ENCODE results near the gene STYXL1.

The STYXL1 gene

DNA sequence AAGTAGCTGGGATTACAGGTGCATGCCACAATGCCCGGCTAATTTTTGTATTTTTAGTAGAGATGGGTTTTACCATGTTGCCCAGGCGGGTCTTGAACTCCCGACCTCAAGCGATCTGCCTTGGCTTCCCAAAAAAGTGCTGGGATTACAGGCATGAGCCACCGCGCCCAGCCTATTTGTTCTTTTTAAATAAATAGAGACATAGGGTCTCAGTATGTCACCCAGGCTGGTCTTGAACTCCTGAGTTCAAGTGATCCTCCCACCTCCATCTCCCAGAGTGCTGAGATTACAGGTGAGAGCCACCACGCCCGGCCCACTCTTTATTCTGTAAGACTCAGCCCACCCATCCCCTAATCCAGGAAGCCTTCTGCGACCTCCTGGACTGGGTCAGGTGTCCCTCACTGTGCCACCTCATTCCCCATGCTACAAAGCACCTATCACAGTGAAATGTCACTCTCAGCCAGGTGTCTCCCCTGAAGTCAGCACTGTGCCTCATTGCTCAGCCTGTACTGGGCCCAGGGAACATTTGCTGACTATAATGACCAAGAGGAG lies 56.2 kb downstream of the STYXL1 start:
- no peak for DNase-seq

DNA sequence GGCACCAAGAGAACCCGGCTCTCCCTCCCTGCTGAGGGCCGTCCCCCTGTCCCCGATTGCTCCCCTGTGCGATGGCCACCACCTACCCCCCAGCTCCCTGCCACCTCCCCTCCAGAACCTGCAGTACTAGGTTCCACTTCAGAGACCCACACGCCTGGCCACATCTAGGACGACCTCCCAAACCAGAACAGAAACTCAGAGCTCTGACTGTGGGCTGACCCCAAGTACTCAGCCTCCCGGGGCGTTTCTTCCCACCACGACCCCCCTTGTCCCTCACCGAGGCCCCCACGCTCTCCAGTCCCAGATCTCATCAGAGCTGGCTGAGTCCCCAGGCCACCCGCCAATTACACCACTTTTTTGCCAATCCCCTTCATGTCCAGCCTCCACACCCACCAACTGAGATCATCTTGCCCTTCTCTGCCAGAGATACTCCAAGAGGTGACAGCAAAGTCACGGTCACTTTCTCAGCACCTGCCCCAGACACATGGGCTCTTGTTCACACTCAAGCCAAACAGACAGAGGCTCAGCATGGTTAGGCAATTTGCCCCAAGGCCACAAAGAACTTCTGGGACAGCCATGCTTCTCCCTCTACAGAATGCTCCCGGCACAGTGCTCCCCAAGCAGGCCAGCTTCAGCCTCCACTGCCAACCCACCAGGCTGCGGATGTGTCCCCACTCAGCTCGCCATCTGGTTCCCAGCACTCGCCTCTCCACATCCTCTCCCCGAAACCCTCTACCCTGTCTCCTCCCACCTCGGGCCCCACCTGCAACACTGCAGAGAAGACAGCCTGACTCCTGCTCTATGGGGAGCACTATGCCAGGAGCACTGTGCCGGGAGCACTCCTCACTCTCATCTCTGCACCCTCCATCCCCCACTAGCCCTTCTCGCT lies 58.1 kb downstream of the STYXL1 start:
- no peak for DNase-seq

DNA sequence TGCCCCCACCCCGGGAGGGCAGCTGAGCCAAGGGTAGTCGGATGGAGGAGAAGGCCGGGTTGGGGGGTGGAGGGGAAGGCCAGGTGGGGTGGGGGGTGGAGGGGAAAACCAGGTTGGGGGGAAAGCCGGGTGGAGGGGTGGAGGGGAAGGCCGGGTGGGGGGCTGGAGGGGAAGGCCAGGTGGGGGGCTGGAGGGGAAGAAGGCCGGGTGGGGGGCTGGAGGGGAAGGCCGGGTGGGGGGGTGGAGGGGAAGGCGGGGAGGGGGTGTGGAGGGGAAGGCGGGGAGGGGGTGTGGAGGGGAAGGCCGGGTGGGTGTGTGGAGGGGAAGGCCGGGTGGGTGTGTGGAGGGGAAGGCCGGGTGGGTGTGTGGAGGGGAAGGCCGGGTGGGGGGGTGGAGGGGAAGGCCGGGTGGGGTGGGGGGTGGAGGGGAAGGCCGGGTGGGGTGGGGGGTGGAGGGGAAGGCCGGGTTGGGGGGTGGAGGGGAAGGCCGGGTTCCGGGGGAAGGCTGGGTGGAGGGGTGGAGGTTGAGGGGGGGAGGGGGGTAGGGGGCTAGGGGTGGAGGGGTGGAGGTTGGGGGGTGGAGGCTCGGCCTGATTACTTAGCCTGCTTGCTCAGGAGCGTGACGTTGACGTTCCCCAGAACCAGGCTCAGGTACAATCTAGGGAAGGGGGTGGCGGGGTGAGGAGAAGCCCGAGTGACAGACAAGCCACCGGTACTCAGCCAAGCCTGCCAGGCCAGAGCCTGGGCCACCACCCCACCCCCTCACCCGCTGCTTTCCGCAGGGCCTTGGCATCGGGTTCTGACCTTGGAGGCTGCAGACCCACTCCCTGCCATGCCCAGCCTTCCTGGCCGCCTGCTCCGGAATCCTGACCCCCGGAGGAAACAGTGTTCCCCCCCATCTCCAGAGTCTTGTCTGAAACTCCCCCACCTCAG lies 59.0 kb downstream of the STYXL1 start:
- DNase-seq: no peak

DNA sequence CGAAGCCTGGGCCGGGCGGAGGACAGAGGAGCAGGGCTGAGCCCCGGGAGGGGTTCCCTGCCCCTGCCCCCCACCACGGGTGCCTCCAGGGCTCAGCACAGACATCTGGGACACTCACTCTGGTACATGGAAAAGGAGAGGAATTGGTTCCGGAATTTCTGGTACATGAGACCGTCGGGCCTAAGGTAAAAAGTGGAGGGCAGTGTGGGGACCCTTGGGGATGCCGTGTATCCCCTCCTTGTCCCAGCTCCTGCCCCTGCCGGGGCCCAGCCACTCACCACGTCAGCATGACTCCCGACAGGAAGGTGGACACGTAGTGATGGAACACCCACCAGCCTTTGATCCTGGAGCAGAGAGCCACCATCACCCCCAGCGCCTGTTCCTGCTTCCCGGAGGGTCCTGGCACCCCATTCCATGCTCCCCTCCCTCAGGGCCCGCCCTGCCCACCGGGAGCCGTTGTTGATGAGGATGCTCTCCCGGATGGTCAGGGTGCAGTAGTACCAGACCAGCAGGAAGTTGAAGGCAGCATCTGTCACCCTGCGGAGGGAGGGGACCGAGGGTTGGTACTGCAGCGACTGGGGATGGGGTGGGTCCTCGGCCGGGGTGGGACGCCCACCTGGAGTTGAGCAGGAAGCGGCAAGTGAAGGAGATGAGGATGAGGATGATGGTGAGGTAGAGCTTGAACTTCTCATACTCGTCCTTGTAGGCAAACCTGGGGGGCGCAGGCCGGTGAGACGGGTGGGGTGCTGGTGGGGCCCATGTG lies 59.8 kb downstream of the STYXL1 start:
- DNase-seq: no peak

DNA sequence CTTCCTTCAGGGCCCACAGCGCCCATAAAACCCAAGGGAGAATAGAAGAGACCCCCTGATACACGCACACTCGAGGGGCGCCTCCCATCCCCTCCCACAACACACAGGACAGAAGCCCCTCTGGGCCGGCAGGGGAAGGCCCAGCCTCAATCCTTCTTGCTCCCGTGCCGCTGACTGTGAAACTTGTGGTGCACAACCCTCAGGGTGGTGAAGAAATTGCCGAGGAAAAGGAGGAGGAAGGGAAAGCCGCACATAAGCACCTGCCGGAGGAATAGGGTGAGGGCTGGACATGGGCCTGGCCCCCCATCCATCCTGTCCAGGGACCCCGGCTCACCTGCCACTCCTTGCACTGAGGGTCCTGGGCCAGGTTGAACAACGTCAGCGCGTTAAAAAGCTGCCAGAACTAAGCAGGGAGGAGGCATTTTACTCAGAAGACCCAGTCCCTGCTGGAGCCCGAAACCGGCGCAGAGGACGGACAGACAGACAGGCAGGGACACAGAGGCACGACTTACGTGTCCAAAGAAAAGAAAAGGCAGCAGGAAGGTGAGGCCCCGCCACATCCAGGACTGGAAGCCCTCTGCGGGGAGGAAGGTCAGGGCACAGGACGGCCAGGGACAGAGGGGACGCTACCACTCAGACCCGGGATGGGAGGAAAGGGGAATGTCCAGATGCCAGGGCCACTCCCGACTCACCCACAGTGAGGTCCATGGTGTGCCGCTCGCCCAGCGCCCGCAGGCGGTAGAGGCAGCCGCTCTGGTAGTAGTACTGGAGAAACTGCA lies 60.6 kb downstream of the STYXL1 start:
- DNase-seq: no peak

DNA sequence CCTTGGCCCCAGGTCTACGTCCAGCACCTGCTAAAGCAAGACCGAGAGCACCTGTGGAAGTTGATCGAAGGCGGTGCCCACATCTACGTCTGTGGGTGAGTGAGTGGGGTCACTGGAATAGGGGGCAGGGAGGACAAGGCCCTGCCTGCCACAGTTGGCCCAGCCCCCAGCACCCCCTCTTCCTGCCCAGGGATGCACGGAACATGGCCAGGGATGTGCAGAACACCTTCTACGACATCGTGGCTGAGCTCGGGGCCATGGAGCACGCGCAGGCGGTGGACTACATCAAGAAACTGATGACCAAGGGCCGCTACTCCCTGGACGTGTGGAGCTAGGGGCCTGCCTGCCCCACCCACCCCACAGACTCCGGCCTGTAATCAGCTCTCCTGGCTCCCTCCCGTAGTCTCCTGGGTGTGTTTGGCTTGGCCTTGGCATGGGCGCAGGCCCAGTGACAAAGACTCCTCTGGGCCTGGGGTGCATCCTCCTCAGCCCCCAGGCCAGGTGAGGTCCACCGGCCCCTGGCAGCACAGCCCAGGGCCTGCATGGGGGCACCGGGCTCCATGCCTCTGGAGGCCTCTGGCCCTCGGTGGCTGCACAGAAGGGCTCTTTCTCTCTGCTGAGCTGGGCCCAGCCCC lies 61.5 kb downstream of the STYXL1 start:
- DNase-seq: no peak

DNA sequence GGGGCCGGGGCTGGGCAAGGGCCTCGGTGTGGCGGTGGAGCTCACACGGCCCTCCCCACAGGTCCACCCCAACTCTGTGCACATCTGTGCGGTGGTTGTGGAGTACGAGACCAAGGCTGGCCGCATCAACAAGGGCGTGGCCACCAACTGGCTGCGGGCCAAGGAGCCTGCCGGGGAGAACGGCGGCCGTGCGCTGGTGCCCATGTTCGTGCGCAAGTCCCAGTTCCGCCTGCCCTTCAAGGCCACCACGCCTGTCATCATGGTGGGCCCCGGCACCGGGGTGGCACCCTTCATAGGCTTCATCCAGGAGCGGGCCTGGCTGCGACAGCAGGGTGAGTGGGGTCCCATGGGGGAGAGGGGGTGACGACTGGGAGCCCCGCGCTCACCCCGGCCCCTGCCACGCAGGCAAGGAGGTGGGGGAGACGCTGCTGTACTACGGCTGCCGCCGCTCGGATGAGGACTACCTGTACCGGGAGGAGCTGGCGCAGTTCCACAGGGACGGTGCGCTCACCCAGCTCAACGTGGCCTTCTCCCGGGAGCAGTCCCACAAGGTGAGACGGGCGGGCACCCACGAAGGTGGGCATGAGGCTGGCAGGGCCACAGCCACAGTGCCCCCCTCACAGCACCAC lies 62.2 kb downstream of the STYXL1 start:
- DNase-seq: no peak

DNA sequence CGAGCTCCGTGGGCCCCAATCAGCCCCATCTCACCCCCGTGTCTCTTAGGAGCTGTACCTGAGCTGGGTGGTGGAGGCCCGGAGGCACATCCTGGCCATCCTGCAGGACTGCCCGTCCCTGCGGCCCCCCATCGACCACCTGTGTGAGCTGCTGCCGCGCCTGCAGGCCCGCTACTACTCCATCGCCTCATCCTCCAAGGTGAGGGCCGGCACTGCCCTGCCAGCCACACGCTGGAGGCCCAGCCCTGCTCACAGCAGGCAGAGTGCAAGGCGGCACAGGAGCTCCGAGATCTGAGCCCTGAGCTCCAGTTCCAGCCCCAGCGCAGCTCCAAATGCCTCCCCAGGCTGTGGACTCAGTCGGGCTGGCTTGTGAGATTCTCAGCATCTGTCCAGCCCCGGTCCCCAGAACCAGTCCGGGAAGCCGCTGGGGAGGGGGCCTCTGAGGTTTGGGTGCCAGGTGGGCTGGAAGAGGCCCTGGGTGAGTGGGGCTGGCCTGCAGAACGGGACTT lies 62.7 kb downstream of the STYXL1 start:
- no peak for DNase-seq

DNA sequence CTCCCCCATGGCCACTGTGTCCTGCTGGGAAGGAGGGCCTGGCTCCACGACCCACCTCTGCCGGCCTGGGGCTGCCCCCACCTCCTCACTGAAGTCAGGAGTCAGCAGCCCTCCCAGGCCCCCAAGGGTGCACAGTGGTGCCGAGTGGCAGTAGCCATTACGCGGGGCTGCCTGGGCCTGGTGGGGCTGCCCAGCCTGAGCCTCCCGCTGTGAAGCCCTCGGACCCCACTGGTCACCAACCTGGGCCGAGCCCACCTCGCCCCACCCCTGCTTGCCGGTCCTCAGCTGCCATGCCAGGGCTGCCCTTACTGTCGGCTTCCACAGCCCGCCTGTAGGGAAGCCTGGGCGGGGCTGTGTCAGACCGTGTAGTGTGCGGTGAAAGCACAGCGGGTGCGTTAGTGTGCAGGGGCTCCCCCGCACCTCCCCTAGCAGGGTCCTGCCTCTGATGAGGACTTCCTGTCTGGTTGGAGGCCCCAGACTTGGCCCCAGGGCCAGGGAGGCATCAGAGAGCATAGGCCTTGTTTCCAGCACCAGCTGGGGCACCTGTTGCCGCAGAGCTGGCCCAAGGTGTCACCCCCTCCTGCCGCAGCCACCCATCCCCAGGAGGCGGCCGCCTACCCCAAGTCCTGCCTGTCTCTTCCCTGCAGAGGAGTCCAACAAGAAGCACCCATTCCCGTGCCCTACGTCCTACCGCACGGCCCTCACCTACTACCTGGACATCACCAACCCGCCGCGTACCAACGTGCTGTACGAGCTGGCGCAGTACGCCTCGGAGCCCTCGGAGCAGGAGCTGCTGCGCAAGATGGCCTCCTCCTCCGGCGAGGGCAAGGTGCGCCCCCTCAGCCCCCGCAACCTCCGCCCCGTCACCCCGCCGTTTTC lies 63.4 kb downstream of the STYXL1 start:
- DNase-seq: no peak

DNA sequence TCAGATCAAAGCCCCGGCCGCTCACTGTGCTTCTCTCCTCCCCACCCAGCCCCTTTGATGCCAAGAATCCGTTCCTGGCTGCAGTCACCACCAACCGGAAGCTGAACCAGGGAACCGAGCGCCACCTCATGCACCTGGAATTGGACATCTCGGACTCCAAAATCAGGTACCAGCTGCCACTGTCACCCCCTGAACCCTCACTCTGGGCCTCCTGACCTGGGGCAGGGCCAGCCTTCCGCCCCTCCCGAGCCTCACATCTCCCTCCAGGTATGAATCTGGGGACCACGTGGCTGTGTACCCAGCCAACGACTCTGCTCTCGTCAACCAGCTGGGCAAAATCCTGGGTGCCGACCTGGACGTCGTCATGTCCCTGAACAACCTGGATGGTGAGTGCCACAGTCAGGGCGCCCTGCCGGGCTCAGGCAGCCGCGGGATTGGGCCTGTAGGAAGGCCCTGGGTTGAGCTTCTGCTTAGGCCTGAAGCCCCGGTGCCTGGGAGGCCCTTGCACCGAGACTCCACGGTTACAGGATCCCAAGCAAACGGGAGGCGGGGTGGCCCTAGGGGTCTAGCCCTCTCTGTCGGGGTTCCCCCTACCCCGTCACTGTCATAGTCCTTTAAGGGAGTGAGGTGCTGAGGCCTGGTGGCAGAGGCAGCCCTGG lies 64.2 kb downstream of the STYXL1 start:
- DNase-seq: no peak

DNA sequence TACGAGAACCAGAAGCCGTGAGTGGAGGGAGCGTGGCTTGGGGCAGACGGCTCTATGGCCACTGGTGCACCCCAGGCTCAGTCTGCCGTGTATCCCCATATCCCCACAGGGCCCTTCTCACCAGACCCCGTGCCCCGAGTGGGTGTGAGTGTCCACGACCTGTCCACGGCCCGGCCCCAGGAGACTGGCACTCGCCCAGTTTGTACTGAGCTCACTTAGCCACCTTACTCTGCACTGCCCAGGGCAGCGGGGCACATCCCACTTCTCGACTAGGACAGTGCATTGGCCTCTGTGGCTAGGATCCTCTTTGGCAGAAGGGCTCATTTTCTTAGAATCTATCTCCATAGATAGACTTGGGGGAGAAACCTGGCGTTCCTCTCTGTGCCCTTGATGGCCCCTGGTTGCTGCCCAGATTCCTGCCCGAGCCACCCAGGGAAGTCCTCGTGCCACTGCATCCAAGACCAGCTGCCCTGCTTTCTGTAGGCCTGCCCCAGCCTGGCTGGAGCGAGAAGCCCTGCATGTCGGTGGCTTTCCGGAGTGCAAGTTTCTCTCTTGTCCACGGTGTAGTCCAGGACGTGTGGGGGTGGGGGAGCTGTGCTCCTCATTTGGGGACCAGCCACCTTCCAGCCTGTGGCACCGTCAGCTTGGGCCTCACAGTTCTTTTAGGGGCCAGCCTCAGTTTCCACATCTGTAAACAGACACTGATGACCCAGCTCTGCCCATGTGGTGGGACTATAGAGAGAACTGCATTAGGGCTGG lies 65.3 kb downstream of the STYXL1 start:
- DNase-seq: no peak

DNA sequence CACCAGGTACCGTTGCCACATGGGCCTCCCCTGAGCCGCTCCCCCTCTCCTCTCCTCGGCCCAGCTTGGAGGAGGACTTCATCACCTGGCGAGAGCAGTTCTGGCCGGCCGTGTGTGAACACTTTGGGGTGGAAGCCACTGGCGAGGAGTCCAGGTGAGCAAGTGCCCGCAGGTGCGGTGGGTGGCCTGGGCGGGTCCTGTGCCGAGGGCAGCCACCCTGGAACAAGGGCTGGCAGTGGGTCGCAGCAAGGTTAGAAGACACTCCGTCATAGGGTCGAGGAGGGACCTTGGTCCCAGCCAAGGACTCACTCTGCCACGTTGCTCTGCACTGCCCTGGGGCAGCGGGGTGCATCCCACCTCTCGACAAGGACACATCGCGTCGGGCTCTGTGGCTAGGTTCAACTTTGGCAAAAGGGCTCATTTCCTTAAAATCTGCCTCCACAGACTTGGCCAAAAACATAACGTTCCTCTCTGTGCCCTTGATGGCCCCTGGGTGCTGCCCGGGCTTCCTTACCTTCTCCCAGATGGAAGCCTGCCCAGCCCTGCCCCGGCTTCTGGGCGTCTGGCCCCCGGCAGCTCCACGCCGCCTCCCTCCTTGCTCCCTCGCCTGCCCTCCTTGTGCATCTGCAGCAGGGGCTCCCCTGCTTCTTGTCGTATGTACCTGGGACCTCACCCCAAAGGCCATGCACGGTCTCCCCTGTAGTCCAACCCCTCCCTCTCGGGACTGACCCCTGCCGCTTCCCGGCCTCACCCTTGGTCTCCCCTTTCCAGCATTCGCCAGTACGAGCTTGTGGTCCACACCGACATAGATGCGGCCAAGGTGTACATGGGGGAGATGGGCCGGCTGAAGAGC lies 66.1 kb downstream of the STYXL1 start:
- no peak for DNase-seq

DNA sequence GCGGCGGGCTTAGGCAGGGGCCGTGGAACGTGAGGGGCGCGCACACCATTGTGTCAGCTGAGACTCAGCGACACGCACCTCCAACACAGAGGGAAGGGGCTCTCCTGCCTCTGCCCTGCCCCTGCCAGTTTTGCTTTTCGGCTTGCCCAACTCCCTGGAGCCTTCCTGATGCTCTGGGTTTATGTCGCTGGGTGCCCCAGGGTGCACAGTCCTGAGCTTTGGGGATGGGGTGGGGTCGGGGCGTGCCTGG lies 66.7 kb downstream of the STYXL1 start:
- DNase-seq: no peak

DNA sequence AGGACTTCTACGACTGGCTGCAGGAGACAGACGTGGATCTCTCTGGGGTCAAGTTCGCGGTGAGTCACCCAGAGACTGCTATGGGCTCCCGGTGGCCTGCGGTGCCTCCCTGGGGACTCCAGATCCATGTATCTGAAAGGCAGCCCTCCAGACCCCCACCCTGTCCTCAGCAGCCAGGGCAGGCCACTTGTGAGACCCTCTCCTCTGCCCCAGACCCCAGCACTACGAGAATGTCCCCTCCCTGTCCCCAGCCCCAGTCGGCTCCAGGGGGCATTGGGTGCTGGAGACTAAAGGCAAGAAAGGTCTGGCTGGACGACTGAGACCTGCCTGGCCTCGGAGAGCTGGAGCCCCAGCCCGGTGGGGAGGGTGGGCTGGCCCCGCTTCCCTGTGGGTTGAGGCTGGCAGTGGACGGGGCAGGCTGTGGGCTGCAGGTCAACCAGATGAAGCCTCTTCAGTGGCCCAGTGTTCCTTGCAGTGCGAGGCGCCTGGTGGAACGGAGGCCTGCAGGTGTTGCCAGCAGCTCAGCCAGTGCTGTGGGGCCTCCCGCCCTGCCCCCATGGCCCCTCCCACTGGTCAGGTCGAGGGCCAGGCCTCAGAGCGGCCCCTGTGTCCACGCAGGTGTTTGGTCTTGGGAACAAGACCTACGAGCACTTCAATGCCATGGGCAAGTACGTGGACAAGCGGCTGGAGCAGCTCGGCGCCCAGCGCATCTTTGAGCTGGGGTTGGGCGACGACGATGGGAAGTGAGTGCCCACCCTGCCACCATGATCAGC lies 67.2 kb downstream of the STYXL1 start:
- DNase-seq: no peak

DNA sequence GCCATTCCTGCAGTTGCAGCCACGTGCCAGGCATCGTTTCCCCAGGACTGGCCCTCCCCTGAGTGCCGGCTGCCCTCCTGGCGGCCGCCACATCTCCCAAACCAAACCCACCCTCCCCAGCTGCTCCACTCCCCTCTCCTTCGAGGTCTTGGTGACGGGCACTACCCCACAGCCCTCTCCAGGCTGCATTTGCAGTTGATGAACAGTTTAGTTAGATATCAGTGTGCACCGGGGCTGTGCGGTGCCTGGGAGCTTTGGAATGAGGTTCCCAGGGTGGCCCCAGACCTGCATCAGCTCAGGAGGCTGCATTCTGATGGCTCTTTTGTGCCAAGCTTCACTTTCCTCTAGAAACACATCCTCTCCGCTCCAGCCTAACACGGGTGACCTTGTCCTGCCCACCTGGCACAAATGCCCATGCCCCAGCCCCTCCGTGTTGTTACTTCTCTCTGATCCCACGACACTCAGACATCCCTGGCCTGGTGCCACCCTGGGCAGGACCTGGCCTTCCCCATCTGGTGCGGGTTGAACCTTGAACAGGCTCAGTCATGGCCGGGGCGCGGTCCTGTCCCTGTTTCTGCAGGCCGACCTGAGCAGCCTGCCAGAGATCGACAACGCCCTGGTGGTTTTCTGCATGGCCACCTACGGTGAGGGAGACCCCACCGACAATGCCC lies 67.9 kb downstream of the STYXL1 start:
- DNase-seq: no peak

DNA sequence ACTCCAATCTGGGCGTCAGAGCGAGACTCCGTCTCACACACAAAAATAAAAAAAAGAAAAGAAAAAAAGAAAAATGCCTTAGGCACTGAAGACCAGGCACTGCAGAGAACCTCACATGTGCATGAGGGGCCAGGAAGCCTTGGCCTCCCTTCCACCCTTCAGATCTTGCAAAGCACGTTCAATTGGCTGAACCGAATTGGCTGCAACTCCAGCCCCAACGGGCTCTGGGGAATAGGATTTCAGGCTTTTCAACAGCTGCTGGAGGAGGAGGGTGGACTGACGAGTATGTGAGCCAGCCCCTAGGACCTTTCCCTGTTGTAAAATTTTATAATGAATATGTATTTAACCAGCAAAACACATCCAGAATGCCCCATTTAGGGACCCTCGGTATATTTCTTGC lies 70.1 kb downstream of the STYXL1 start:
- DNase-seq: no peak
